ENCODE results near the gene NRP2. TPM values are rescaled to one million over a fixed set of nuclear protein-coding genes. Genes with fewer than 3 reads are reported as not detected.

The NRP2 gene
- total RNA-seq, 1 donor from 2014 or later: 76.7 TPM

GRCh38 chr2:205678541-205679142, 3.7 kb upstream of the NRP2 start:
- no peak overlapping the region for H3K4me2 ChIP-seq (ENCODE audit: low read length)
- DNase-seq (ENCODE audit: low read depth): no peak
- H3K9me3 ChIP-seq (ENCODE audit: insufficient read depth, low read depth, low read length): no peaks in the 10 kb centered on the region
- no peak overlapping the region for H3K9ac ChIP-seq (ENCODE audit: low read length)
- peaks cover 2% of the 10 kb centered on the region for H3K4me1 ChIP-seq (ENCODE audit: insufficient read depth, low read length)
- H4K20me1 ChIP-seq (ENCODE audit: insufficient read depth, low read length): peaks cover 9% of the 10 kb centered on the region
- H3K79me2 ChIP-seq (ENCODE audit: insufficient read depth, low read length): peaks cover 13% of the 10 kb centered on the region
- Mint-ChIP-seq H3K4me1 (ENCODE audit: low read depth, unreplicated experiment) (peaks cover 16% of the 10 kb centered on the region), H3K27ac (ENCODE audit: unreplicated experiment) (no peak overlapping the region), H3K27me3 (ENCODE audit: low read depth, unreplicated experiment) (no peaks in the 10 kb centered on the region), H3K4me3 (ENCODE audit: unreplicated experiment) (no peak overlapping the region), H3K9me3 (ENCODE audit: unreplicated experiment) (no peaks in the 10 kb centered on the region), H3K36me3 (ENCODE audit: low read depth, unreplicated experiment) (no peaks in the 10 kb centered on the region)
- H3K36me3 ChIP-seq (ENCODE audit: insufficient read depth, low read length): no peaks in the 10 kb centered on the region
- FAIRE-seq: no peak
- H3K27ac ChIP-seq (ENCODE audit: low read depth, low read length): no peak overlapping the region
- TF ChIP-seq CTCF (IDR thresholded peaks at IDR 0.05; ENCODE audit: insufficient read depth, low read depth, low read length) (no peak), EZH2 (IDR thresholded peaks at IDR 0.05; ENCODE audit: insufficient read depth, low read length) (no peak)
- H3K27me3 ChIP-seq (ENCODE audit: insufficient read depth, low read length): no peaks in the 10 kb centered on the region
- no peak overlapping the region for H2AFZ ChIP-seq (ENCODE audit: low read depth, low read length)
- H3K4me3 ChIP-seq (ENCODE audit: insufficient read depth, low read depth, low read length): no peak overlapping the region

- no peak for DNase-seq (ENCODE audit: low read depth)
- Histone ChIP-seq H3K9me3 (ENCODE audit: insufficient read depth, low read depth, low read length) (no peaks in the 10 kb centered on the region), H3K9ac (ENCODE audit: low read length) (no peak overlapping the region), H3K79me2 (ENCODE audit: insufficient read depth, low read length) (peaks cover 22% of the 10 kb centered on the region), H3K36me3 (ENCODE audit: insufficient read depth, low read length) (no peaks in the 10 kb centered on the region), H3K27ac (ENCODE audit: low read depth, low read length) (no peak overlapping the region), H3K4me1 (ENCODE audit: insufficient read depth, low read length) (peaks cover 5% of the 10 kb centered on the region), H2AFZ (ENCODE audit: low read depth, low read length) (no peak overlapping the region), H3K4me3 (ENCODE audit: insufficient read depth, low read depth, low read length) (no peak overlapping the region), H3K4me2 (ENCODE audit: low read length) (no peak overlapping the region), H4K20me1 (ENCODE audit: insufficient read depth, low read length) (peaks cover 18% of the 10 kb centered on the region), H3K27me3 (ENCODE audit: insufficient read depth, low read length) (no peaks in the 10 kb centered on the region)
- TF ChIP-seq EZH2 (IDR thresholded peaks at IDR 0.05; ENCODE audit: insufficient read depth, low read length): no peak
- TF ChIP-seq CTCF (IDR thresholded peaks at IDR 0.05; ENCODE audit: insufficient read depth, low read depth, low read length): no peak
- peak overlapping the region; percentile 75 for H3K27ac Mint-ChIP-seq (ENCODE audit: unreplicated experiment)
- no peaks in the 10 kb centered on the region for H3K9me3 Mint-ChIP-seq (ENCODE audit: unreplicated experiment)
- H3K4me3 Mint-ChIP-seq (ENCODE audit: unreplicated experiment): no peak overlapping the region
- no peaks in the 10 kb centered on the region for H3K27me3 Mint-ChIP-seq (ENCODE audit: low read depth, unreplicated experiment)
- peaks cover 24% of the 10 kb centered on the region for H3K4me1 Mint-ChIP-seq (ENCODE audit: low read depth, unreplicated experiment)
- H3K36me3 Mint-ChIP-seq (ENCODE audit: low read depth, unreplicated experiment): no peaks in the 10 kb centered on the region
- no peak for FAIRE-seq
Measured at GRCh38 chr2:205679410-205680009, 2.8 kb upstream of the NRP2 start.

- FAIRE-seq (peak; percentile 73), DNase-seq (ENCODE audit: low read depth) (peak; percentile 82)
- Histone ChIP-seq H3K4me3 (ENCODE audit: insufficient read depth, low read depth, low read length) (no peak overlapping the region), H3K9ac (ENCODE audit: low read length) (no peak overlapping the region), H2AFZ (ENCODE audit: low read depth, low read length) (no peak overlapping the region), H3K27me3 (ENCODE audit: insufficient read depth, low read length) (no peaks in the 10 kb centered on the region), H3K36me3 (ENCODE audit: insufficient read depth, low read length) (no peaks in the 10 kb centered on the region), H3K27ac (ENCODE audit: low read depth, low read length) (no peak overlapping the region), H3K9me3 (ENCODE audit: insufficient read depth, low read depth, low read length) (no peaks in the 10 kb centered on the region), H4K20me1 (ENCODE audit: insufficient read depth, low read length) (peaks cover 23% of the 10 kb centered on the region), H3K4me2 (ENCODE audit: low read length) (no peak overlapping the region), H3K79me2 (ENCODE audit: insufficient read depth, low read length) (peaks cover 27% of the 10 kb centered on the region), H3K4me1 (ENCODE audit: insufficient read depth, low read length) (peaks cover 5% of the 10 kb centered on the region)
- H3K4me3 Mint-ChIP-seq (ENCODE audit: unreplicated experiment): no peak overlapping the region
- peak overlapping the region; percentile 75 for H3K27ac Mint-ChIP-seq (ENCODE audit: unreplicated experiment)
- H3K36me3 Mint-ChIP-seq (ENCODE audit: low read depth, unreplicated experiment): no peaks in the 10 kb centered on the region
- TF ChIP-seq EZH2 (IDR thresholded peaks at IDR 0.05; ENCODE audit: insufficient read depth, low read length) (no peak), CTCF (IDR thresholded peaks at IDR 0.05; ENCODE audit: insufficient read depth, low read depth, low read length) (peak; percentile 90)
- no peaks in the 10 kb centered on the region for H3K27me3 Mint-ChIP-seq (ENCODE audit: low read depth, unreplicated experiment)
- H3K4me1 Mint-ChIP-seq (ENCODE audit: low read depth, unreplicated experiment): peaks cover 25% of the 10 kb centered on the region
- H3K9me3 Mint-ChIP-seq (ENCODE audit: unreplicated experiment): no peaks in the 10 kb centered on the region
Measured at GRCh38 chr2:205680067-205680466, 2.2 kb upstream of the NRP2 start.

All from astrocyte (in vitro differentiated cells and primary cell).